ENCODE measurements around the gene SSB.

GRCh38 chr2:169771612-169772011 is 27.1 kb upstream of the SSB start:
- TF ChIP-seq YY1 (IDR thresholded peaks at IDR 0.05) (no peak), CTCF (IDR thresholded peaks at IDR 0.05; ENCODE audit: low read depth, low read length, missing input control) (no peak), RXRA (IDR thresholded peaks at IDR 0.05) (no peak), RAD21 (IDR thresholded peaks at IDR 0.05) (no peak), FOXA1 (IDR thresholded peaks at IDR 0.05) (no peak), GABPA (IDR thresholded peaks at IDR 0.05 in 1 of 2, conservative IDR thresholded peaks at IDR 0.05 in 1 of 2) (no peak)

Data from liver (tissue), 3 donors.